ENCODE measurements around the gene RPL13.

Gene RPL13

DNA sequence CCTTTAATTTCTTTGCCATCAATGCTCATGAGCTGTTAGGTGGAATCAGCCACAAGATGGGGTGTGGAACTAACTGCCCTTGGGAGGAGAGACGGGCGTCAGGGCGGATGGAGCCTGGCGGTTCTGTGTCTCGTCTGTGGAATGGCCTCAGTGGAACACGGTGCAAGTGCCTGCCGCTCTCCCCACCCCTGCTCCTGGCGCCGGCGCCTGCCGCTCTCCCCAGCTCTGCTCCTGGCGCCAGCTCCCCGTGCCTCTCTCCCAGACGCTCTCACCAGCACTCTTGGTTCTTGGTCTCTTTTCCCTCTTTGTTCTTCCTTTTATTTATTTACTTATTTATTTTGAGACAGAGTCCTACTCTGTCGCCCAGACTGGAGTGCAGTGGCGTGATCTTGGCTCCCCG lies 13.2 kb upstream of the RPL13 start:
- in situ Hi-C loops (cut with MboI; ENCODE audit: low sequenced_read_pairs, unreplicated experiment): no loop called here
- TF ChIP-seq CTCF (IDR thresholded peaks at IDR 0.05; ENCODE audit: borderline replicate concordance, control extremely low read depth, extremely low read depth, insufficient read depth, missing control alignments): no peak
- DNase-seq (ENCODE audit: low spot score): no peak

DNA sequence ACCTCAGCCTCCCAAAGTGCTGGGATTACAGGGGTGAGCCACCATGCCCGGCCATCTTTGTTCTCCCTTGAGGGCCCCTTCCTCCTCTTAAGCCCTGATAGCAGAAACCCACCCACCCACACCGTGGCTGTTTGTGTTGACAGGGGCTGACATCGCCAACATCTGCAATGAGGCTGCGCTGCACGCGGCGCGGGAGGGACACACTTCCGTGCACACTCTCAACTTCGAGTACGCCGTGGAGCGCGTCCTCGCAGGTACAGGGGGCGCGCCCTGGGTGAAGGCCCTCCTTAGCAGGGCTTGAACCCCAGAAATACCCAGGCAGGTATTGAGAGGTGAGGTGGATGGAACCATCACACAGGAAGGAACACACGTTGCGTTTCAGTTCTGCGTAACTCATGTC lies 12.6 kb upstream of the RPL13 start:
- in situ Hi-C loops (cut with MboI; ENCODE audit: low sequenced_read_pairs, unreplicated experiment): no loop called here
- TF ChIP-seq CTCF (IDR thresholded peaks at IDR 0.05; ENCODE audit: borderline replicate concordance, control extremely low read depth, extremely low read depth, insufficient read depth, missing control alignments): no peak
- no peak for DNase-seq (ENCODE audit: low spot score)

DNA sequence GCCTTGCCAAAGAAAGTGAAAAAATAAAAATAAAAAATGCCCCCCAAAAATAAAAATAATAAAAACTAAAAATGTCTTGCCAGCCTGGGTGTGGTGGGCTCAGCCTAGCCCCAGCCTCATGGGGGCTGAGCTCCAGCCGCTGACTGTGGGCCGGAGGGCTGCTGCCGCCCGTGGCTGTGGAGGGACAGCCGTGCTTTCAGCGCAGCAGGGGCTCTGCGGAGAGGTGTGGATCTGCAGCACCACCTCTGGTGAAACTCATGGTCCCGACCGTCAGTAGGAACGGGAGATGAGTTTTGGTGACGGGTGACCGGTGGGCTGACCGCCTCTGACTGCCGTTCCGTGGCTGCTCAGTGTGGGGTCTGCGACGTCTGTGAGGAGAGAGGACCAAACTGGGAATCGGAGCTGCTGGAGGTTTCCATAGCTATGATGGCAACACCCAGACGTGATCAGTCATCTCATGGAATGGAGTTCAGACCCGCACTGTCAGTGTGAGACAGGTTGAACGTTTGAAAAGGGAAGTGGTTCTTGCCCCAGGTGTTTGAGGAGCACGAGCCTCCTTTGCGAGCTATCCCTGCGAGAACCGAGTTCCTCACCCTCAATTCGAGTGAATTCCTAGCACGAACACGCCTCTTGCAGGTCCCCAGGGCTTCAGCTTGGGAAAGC lies 12.0 kb upstream of the RPL13 start:
- in situ Hi-C loops (cut with MboI; ENCODE audit: low sequenced_read_pairs, unreplicated experiment): no loop called here
- no peak for TF ChIP-seq CTCF (IDR thresholded peaks at IDR 0.05; ENCODE audit: borderline replicate concordance, control extremely low read depth, extremely low read depth, insufficient read depth, missing control alignments)
- DNase-seq (ENCODE audit: low spot score): no peak

GRCh38 chr16:89549007-89549700 lies 11.3 kb upstream of the RPL13 start:
- TF ChIP-seq CTCF (IDR thresholded peaks at IDR 0.05; ENCODE audit: borderline replicate concordance, control extremely low read depth, extremely low read depth, insufficient read depth, missing control alignments): no peak
- no peak for DNase-seq (ENCODE audit: low spot score)
- in situ Hi-C loops (cut with MboI; ENCODE audit: low sequenced_read_pairs, unreplicated experiment): no loop called here

GRCh38 chr16:89550421-89551007 lies 10.0 kb upstream of the RPL13 start:
- in situ Hi-C loops (cut with MboI; ENCODE audit: low sequenced_read_pairs, unreplicated experiment): no loop called here
- DNase-seq (ENCODE audit: low spot score): no peak
- no peak for TF ChIP-seq CTCF (IDR thresholded peaks at IDR 0.05; ENCODE audit: borderline replicate concordance, control extremely low read depth, extremely low read depth, insufficient read depth, missing control alignments)

DNA sequence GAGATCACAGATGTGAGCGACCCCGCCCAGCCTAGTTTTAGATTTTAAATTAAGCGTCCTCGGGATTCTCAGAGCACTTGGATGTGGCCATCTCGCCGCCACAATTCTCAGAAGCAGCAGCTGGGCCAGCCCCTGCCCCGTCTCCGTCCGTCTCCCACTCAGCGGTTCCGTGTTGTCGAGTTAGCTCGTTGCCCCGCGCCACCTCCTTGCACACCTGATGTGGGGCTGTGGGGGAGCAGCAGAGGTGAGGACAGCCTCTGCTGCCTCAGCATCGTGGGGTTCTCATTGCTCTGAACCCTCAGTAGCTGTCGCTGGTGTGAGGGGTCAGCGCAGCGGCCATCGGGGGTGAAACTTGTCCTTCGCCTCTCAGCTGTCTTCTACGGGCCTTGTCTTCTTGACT lies 8.2 kb upstream of the RPL13 start:
- no peak for TF ChIP-seq CTCF (IDR thresholded peaks at IDR 0.05; ENCODE audit: borderline replicate concordance, control extremely low read depth, extremely low read depth, insufficient read depth, missing control alignments)
- in situ Hi-C loops (cut with MboI; ENCODE audit: low sequenced_read_pairs, unreplicated experiment): no loop called here
- no peak for DNase-seq (ENCODE audit: low spot score)
